NCI-H748 treated with DMSO at 0.1 percent for 48 hours (cell line): Measurements from ENCODE around the gene TRIM59.

Experiments
- DNase-seq: peaks from one replicate; lab custom pipeline; 2025; lab: John Stamatoyannopoulos, UW

Gene TRIM59

GRCh38 chr3:160402221-160403027 lies 47.2 kb downstream of the TRIM59 start:
- DNase-seq = no peak

- no peak for DNase-seq
These were observed 48.1 kb downstream of the TRIM59 start for GRCh38 chr3:160401291-160402095.

- no peak for DNase-seq
These were observed 48.9 kb downstream of the TRIM59 start for GRCh38 chr3:160400702-160401150.

GRCh38 chr3:160400030-160400701 lies 49.4 kb downstream of the TRIM59 start:
- no peak for DNase-seq

GRCh38 chr3:160399125-160400029 lies 50.2 kb downstream of the TRIM59 start, which contains the start of the genes IFT80 and SMC4:
Gene IFT80 (minus strand): TSS chr3:160399225. CDS start chr3:160384600, 14,625 bp downstream.
Gene SMC4 (plus strand): TSS chr3:160399650. CDS start chr3:160400827, 1,177 bp downstream.
- peak; percentile 86 for DNase-seq

- no peak for DNase-seq
These were observed 50.8 kb downstream of the TRIM59 start for GRCh38 chr3:160398820-160399124.

- no peak for DNase-seq
These were observed 54.3 kb downstream of the TRIM59 start for GRCh38 chr3:160395297-160395696.

- no peak for DNase-seq
These were observed 55.6 kb downstream of the TRIM59 start for GRCh38 chr3:160394009-160394392.

- no peak for DNase-seq
These were observed 56.1 kb downstream of the TRIM59 start for GRCh38 chr3:160393346-160394008.

GRCh38 chr3:160392798-160393197 lies 56.8 kb downstream of the TRIM59 start:
- DNase-seq = no peak

GRCh38 chr3:160390565-160391138 lies 58.9 kb downstream of the TRIM59 start:
- no peak for DNase-seq
